HEK293 (cell line): Measurements from ENCODE around the gene RNF144A.

ENCODE experiments used
- CTCF ChIA-PET: fragments of 350-600 bp; formaldehyde crosslinking; extraction: SDS; loops from one replicate; lab custom pipeline; 2021; ENCODE audit warnings: antibody characterized with exemption; lab: Yijun Ruan, JAX
- POLR2A ChIA-PET: fragments of 300-600 bp; formaldehyde crosslinking; extraction: SDS; loops from one replicate; lab custom pipeline; 2020; ENCODE audit warnings: antibody characterized with exemption, inconsistent platforms; lab: Yijun Ruan, JAX
- H3K27ac ChIP-seq: fragments of 200-500 bp; sonication (Bioruptor generic); 2 replicates; pipeline ENCODE4 v1.5.1; 2014; ENCODE audit warnings: low read depth, low read length, control low read depth, inconsistent platforms; ENCODE audit errors: extremely low read depth
- H3K36me3 ChIP-seq, 2 experiments: fragments of 200-500 bp in 1 of 2; sonication (Bioruptor generic) in 1 of 2; 1 replicate in 1 of 2; 2 replicates in 1 of 2; pipeline ENCODE4 v1.5.1; 2014 to 2017; ENCODE audit warnings: inconsistent platforms in 2 of 2, low read length in 2 of 2; ENCODE audit not compliant: control insufficient read depth in 2 of 2, insufficient read depth in 1 of 2
- H3K4me1 ChIP-seq: fragments of 200-500 bp; sonication (Bioruptor generic); 2 replicates; pipeline ENCODE4 v1.5.1; 2014; ENCODE audit warnings: mild to moderate bottlenecking, low read length, inconsistent platforms; ENCODE audit not compliant: control insufficient read depth, insufficient read depth
- H3K4me3 ChIP-seq: 2 replicates; pipeline ENCODE4 v1.5.1; 2011; ENCODE audit warnings: low read depth, mild to moderate bottlenecking, control low read depth, low read length, moderate library complexity
- H3K9me3 ChIP-seq: fragments of 200-500 bp; sonication (Bioruptor generic); 2 replicates; pipeline ENCODE4 v1.5.1; 2014; ENCODE audit warnings: low read depth, low read length, inconsistent platforms; ENCODE audit not compliant: control insufficient read depth, insufficient read depth
- ELK4 ChIP-seq: IDR thresholded peaks from 2 replicates; pipeline ENCODE4 v1.6.1; 2011; ENCODE audit warnings: mild to moderate bottlenecking, low read depth, low read length, borderline replicate concordance
- KLF16 ChIP-seq: fragments of 450-650 bp; formaldehyde crosslinking; IDR thresholded peaks from 2 replicates; pipeline ENCODE4 v1.5.1; 2017; ENCODE audit warnings: missing biosample characterization, missing genetic modification characterization
- OVOL3 ChIP-seq: fragments of 450-650 bp; formaldehyde crosslinking; IDR thresholded peaks from 2 replicates; pipeline ENCODE4 v1.5.1; 2016; ENCODE audit warnings: missing biosample characterization, missing genetic modification characterization
- PBX3 ChIP-seq: sonication (generic); formaldehyde crosslinking; IDR thresholded peaks from 2 replicates; pipeline ENCODE4 v1.8.1; 2022; ENCODE audit warnings: mild to moderate bottlenecking, moderate library complexity, missing genetic modification reagents
- RBAK ChIP-seq: fragments of 450-650 bp; formaldehyde crosslinking; IDR thresholded peaks from 2 replicates; pipeline ENCODE4 v1.5.1; 2016; ENCODE audit warnings: missing biosample characterization, missing genetic modification characterization
- WT1 ChIP-seq: fragments of 450-650 bp; formaldehyde crosslinking; IDR thresholded peaks from 2 replicates; pipeline ENCODE4 v1.5.1; 2016; ENCODE audit warnings: missing biosample characterization, missing genetic modification characterization
- ZBTB17 ChIP-seq: fragments of 450-650 bp; formaldehyde crosslinking; IDR thresholded peaks from 2 replicates; pipeline ENCODE4 v1.5.1; 2016; ENCODE audit warnings: missing biosample characterization, missing genetic modification characterization
- ZBTB7A ChIP-seq: fragments of 450-650 bp; formaldehyde crosslinking; IDR thresholded peaks from 2 replicates; pipeline ENCODE4 v1.5.1; 2016; ENCODE audit warnings: low read depth, missing biosample characterization, missing genetic modification characterization
- ZNF157 ChIP-seq: fragments of 450-650 bp; formaldehyde crosslinking; IDR thresholded peaks from 2 replicates; pipeline ENCODE4 v1.5.1; 2016; ENCODE audit warnings: missing biosample characterization, missing genetic modification characterization
- ZNF37A ChIP-seq: fragments of 450-650 bp; IDR thresholded peaks from 2 replicates; pipeline ENCODE4 v1.5.1; 2018; ENCODE audit warnings: missing biosample characterization, missing genetic modification characterization
- ZNF449 ChIP-seq: fragments of 450-650 bp; formaldehyde crosslinking; IDR thresholded peaks from 2 replicates; pipeline ENCODE4 v1.5.1; 2017; ENCODE audit warnings: missing biosample characterization, mild to moderate bottlenecking, missing genetic modification characterization, moderate library complexity
- ZNF48 ChIP-seq: fragments of 450-650 bp; formaldehyde crosslinking; IDR thresholded peaks from 2 replicates; pipeline ENCODE4 v1.5.1; 2016; ENCODE audit warnings: missing biosample characterization, missing genetic modification characterization
- ZNF585B ChIP-seq: fragments of 450-650 bp; formaldehyde crosslinking; IDR thresholded peaks from 2 replicates; pipeline ENCODE4 v1.5.1; 2016; ENCODE audit warnings: missing biosample characterization, missing genetic modification characterization
- ZSCAN23 ChIP-seq: fragments of 450-650 bp; formaldehyde crosslinking; IDR thresholded peaks from 2 replicates; pipeline ENCODE4 v1.5.1; 2016; ENCODE audit warnings: missing biosample characterization, missing genetic modification characterization
- ZSCAN30 ChIP-seq: fragments of 450-650 bp; IDR thresholded peaks from 2 replicates; pipeline ENCODE4 v1.5.1; 2018; ENCODE audit warnings: missing biosample characterization, mild to moderate bottlenecking, missing genetic modification characterization, moderate library complexity
- TF ChIP-seq, protein P1 (sequence below): fragments of 450-650 bp; formaldehyde crosslinking; IDR thresholded peaks from 2 replicates; pipeline ENCODE4 v1.5.1; 2016; ENCODE audit warnings: missing biosample characterization, missing genetic modification characterization
- TF ChIP-seq, protein P2 (sequence below): fragments of 450-650 bp; formaldehyde crosslinking; IDR thresholded peaks from 2 replicates; pipeline ENCODE4 v1.5.1; 2016; ENCODE audit warnings: missing biosample characterization, missing genetic modification characterization
- TF ChIP-seq, protein P3 (sequence below): fragments of 450-650 bp; formaldehyde crosslinking; IDR thresholded peaks from 2 replicates; pipeline ENCODE4 v1.5.1; 2016; ENCODE audit warnings: missing biosample characterization, missing genetic modification characterization
- TF ChIP-seq, protein P4 (sequence below): fragments of 450-650 bp; formaldehyde crosslinking; IDR thresholded peaks from 2 replicates; pipeline ENCODE4 v1.5.1; 2017; ENCODE audit warnings: missing biosample characterization, missing genetic modification characterization

The RNF144A gene

DNA sequence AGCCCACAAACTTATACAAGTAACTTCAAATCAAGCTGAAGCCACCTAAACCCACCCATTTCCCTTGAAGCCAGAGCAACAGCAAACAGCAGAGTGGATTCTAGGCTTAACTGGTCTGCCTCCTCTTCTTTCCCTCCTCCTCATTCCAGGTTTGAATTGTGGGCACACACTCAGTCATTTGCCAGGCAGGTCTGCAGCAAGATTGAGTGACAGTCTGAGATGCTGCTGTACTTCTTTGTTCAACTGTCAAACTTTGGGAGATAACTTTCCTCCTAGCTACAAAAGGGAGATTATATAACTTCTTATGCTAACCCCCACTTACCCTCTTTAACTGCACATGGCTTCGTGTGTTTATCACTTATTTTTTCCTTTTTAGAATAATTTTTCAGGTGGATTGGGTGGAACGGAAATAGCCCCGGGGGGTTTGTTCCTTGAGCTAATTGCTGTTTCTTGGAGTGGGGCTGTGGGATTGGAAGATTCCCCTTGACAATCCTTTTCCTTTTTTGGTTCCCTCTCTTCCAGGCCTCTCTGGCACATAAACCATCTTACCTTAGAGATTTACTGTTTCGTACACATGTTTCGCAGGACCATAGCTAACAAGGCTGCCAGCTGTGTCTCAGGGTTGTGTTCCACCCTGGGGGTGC, 55.0 kb downstream of the RNF144A start (continued):
- TF ChIP-seq ZNF449 (tag by site-specific recombination) = no peak
- TF ChIP-seq, protein P1, sequence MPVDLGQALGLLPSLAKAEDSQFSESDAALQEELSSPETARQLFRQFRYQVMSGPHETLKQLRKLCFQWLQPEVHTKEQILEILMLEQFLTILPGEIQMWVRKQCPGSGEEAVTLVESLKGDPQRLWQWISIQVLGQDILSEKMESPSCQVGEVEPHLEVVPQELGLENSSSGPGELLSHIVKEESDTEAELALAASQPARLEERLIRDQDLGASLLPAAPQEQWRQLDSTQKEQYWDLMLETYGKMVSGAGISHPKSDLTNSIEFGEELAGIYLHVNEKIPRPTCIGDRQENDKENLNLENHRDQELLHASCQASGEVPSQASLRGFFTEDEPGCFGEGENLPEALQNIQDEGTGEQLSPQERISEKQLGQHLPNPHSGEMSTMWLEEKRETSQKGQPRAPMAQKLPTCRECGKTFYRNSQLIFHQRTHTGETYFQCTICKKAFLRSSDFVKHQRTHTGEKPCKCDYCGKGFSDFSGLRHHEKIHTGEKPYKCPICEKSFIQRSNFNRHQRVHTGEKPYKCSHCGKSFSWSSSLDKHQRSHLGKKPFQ (tag by site-specific recombination) = no peak
- no peak for TF ChIP-seq ZNF48 (tag by site-specific recombination)
- TF ChIP-seq, protein P2, sequence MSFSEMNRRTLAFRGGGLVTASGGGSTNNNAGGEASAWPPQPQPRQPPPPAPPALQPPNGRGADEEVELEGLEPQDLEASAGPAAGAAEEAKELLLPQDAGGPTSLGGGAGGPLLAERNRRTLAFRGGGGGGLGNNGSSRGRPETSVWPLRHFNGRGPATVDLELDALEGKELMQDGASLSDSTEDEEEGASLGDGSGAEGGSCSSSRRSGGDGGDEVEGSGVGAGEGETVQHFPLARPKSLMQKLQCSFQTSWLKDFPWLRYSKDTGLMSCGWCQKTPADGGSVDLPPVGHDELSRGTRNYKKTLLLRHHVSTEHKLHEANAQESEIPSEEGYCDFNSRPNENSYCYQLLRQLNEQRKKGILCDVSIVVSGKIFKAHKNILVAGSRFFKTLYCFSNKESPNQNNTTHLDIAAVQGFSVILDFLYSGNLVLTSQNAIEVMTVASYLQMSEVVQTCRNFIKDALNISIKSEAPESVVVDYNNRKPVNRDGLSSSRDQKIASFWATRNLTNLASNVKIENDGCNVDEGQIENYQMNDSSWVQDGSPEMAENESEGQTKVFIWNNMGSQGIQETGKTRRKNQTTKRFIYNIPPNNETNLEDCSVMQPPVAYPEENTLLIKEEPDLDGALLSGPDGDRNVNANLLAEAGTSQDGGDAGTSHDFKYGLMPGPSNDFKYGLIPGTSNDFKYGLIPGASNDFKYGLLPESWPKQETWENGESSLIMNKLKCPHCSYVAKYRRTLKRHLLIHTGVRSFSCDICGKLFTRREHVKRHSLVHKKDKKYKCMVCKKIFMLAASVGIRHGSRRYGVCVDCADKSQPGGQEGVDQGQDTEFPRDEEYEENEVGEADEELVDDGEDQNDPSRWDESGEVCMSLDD (tag by site-specific recombination) = no peak
- no peak for TF ChIP-seq RBAK (tag by site-specific recombination)
- TF ChIP-seq ZNF585B (tag by site-specific recombination) = no peak
- TF ChIP-seq ZBTB7A (tag by site-specific recombination) = no peak
- no peak for TF ChIP-seq ZNF157 (tag by site-specific recombination)
- TF ChIP-seq ZSCAN30 (tag by site-specific recombination) = no peak
- TF ChIP-seq, all 188 proteins: peak for 0

GRCh38 chr2:6973895-6974545, 56.8 kb downstream of the RNF144A start:
- no peak overlapping the region for H3K4me3 ChIP-seq
- ChIA-PET POLR2A (no interaction called here), CTCF (interaction anchor here (0.7 kb wide), 1 partner anchor 76 kb away, joined by 5 read pairs; no protein-coding TSS in a partner anchor)
- no peaks in the 10 kb centered on the region; the same call in 1 of the 2 replicates for H3K4me1 ChIP-seq
- no peaks in the 10 kb centered on the region for H3K9me3 ChIP-seq
- H3K27ac ChIP-seq = no peak overlapping the region
- TF ChIP-seq ZBTB17 (tag by site-specific recombination) = no peak
- H3K36me3 ChIP-seq = no peaks in the 10 kb centered on the region

- no peaks in the 10 kb centered on the region; the same call in 1 of the 2 replicates for H3K4me1 ChIP-seq
- POLR2A ChIA-PET = no interaction called here
- H3K27ac ChIP-seq = no peak overlapping the region
- H3K9me3 ChIP-seq = no peaks in the 10 kb centered on the region
- H3K36me3 ChIP-seq = no peaks in the 10 kb centered on the region
- CTCF ChIA-PET = no interaction called here
- no peak overlapping the region for H3K4me3 ChIP-seq
- TF ChIP-seq, protein P3, sequence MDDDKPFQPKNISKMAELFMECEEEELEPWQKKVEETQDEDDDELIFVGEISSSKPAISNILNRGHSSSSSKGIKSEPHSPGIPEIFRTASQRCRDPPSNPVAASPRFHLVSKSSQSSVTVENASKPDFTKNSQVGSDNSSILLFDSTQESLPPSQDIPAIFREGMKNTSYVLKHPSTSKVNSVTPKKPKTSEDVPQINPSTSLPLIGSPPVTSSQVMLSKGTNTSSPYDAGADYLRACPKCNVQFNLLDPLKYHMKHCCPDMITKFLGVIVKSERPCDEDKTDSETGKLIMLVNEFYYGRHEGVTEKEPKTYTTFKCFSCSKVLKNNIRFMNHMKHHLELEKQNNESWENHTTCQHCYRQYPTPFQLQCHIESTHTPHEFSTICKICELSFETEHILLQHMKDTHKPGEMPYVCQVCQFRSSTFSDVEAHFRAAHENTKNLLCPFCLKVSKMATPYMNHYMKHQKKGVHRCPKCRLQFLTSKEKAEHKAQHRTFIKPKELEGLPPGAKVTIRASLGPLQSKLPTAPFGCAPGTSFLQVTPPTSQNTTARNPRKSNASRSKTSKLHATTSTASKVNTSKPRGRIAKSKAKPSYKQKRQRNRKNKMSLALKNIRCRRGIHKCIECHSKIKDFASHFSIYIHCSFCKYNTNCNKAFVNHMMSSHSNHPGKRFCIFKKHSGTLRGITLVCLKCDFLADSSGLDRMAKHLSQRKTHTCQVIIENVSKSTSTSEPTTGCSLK = no peak
- TF ChIP-seq ELK4 = no peak
- no peak for TF ChIP-seq WT1
- TF ChIP-seq KLF16 (tag by site-specific recombination) = no peak
- TF ChIP-seq ZSCAN23 (tag by site-specific recombination) = no peak
- no peak for TF ChIP-seq ZNF37A (tag by site-specific recombination)
- TF ChIP-seq, protein P4, sequence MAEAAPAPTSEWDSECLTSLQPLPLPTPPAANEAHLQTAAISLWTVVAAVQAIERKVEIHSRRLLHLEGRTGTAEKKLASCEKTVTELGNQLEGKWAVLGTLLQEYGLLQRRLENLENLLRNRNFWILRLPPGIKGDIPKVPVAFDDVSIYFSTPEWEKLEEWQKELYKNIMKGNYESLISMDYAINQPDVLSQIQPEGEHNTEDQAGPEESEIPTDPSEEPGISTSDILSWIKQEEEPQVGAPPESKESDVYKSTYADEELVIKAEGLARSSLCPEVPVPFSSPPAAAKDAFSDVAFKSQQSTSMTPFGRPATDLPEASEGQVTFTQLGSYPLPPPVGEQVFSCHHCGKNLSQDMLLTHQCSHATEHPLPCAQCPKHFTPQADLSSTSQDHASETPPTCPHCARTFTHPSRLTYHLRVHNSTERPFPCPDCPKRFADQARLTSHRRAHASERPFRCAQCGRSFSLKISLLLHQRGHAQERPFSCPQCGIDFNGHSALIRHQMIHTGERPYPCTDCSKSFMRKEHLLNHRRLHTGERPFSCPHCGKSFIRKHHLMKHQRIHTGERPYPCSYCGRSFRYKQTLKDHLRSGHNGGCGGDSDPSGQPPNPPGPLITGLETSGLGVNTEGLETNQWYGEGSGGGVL (tag by site-specific recombination) = no peak
- no peak for TF ChIP-seq OVOL3 (tag by site-specific recombination)
- TF ChIP-seq PBX3 (CRISPR knock-in tag) = no peak
- no peak for TF ChIP-seq ZBTB7A (tag by site-specific recombination)
Measured at GRCh38 chr2:6975988-6976387, 58.8 kb downstream of the RNF144A start.
